Endodermal cell (in vitro differentiated cells): ENCODE data around the gene MOBP. TPM values are rescaled to one million over a fixed set of nuclear protein-coding genes. Genes with fewer than 3 reads are reported as not detected.

Experiments
- DNase-seq: peaks from one replicate; pipeline ENCODE4 v3.0.0-alpha.2; 2017
- H3K27ac ChIP-seq: 2 replicates; pipeline ENCODE4 v1.5.1; 2013; ENCODE audit warnings: mild to moderate bottlenecking, low read depth, low read length, moderate library complexity
- H3K27me3 ChIP-seq: 2 replicates; pipeline ENCODE4 v1.6.1; 2013; ENCODE audit warnings: mild to moderate bottlenecking, low read length, moderate library complexity; ENCODE audit not compliant: insufficient read depth, control insufficient read depth, poor library complexity, severe bottlenecking
- H3K36me3 ChIP-seq: 2 replicates; pipeline ENCODE4 v1.7.0; 2013; ENCODE audit warnings: mild to moderate bottlenecking, low read length, moderate library complexity; ENCODE audit not compliant: control insufficient read depth, insufficient read depth
- H3K4me1 ChIP-seq: one replicate; pipeline ENCODE4 v1.7.0; 2013; ENCODE audit warnings: low read length; ENCODE audit not compliant: control insufficient read depth, insufficient read depth
- H3K4me3 ChIP-seq: 2 replicates; pipeline ENCODE4 v1.5.1; 2013; ENCODE audit warnings: mild to moderate bottlenecking, low read length, moderate library complexity
- H3K9ac ChIP-seq: 2 replicates; pipeline ENCODE4 v1.6.1; 2013; ENCODE audit warnings: mild to moderate bottlenecking, low read length, moderate library complexity; ENCODE audit not compliant: poor library complexity, severe bottlenecking; ENCODE audit errors: extremely low read depth
- H3K9me3 ChIP-seq: 2 replicates; pipeline ENCODE4 v1.6.1; 2013; ENCODE audit warnings: mild to moderate bottlenecking, low read length, moderate library complexity; ENCODE audit not compliant: control insufficient read depth
- H3K27ac Mint-ChIP-seq: 2 replicates; pipeline ENCODE4 v1.8.0; 2020; ENCODE audit warnings: mixed read lengths
- H3K27me3 Mint-ChIP-seq: 2 replicates; pipeline ENCODE4 v1.8.0; 2021; ENCODE audit warnings: mild to moderate bottlenecking, mixed read lengths; ENCODE audit not compliant: insufficient read depth
- H3K36me3 Mint-ChIP-seq: 2 replicates; pipeline ENCODE4 v1.8.0; 2020; ENCODE audit warnings: low read depth, mixed read lengths
- H3K4me1 Mint-ChIP-seq: 2 replicates; pipeline ENCODE4 v1.8.0; 2020; ENCODE audit warnings: mixed read lengths
- H3K4me3 Mint-ChIP-seq: 2 replicates; pipeline ENCODE4 v1.8.0; 2020; ENCODE audit warnings: mild to moderate bottlenecking, moderate library complexity, mixed read lengths
- H3K9me3 Mint-ChIP-seq: 2 replicates; pipeline ENCODE4 v1.8.0; 2020; ENCODE audit warnings: mild to moderate bottlenecking, mixed read lengths
- CTCF ChIP-seq: fragments of 200-600 bp; sonication (generic); conservative IDR thresholded peaks from 2 replicates; pipeline ENCODE4 v1.5.0; 2021; ENCODE audit warnings: antibody characterized with exemption, mild to moderate bottlenecking
- WGBS, 2 experiments: methylation state at CpG; one replicate each; pipeline versions ENCODE4 v1.1.5 to v1.1.7; 2013; ENCODE audit warnings: missing lambda C conversion rate in 2 of 2, mixed read lengths in 1 of 2; ENCODE audit not compliant: insufficient coverage in 1 of 2, insufficient read length in 1 of 2; 5-methylcytosine and 5-hydroxymethylcytosine counted together
- total RNA-seq, 2 donors: library from RNA; stranded (reverse); fragmentation: NEBNext Ultra II Directional in 1 of 2; extraction: Animal tissue kit (Norgen Biotek cat#: 25700) in 1 of 2; gene quantifications; 2 replicates in 1 of 2; 3 replicates in 1 of 2; pipeline ENCODE4 v1.2.1, GENCODE V29; 2021

The MOBP gene
- total RNA-seq, 2 donors from 2014 or later = 2.1 to 7.0 TPM

DNA sequence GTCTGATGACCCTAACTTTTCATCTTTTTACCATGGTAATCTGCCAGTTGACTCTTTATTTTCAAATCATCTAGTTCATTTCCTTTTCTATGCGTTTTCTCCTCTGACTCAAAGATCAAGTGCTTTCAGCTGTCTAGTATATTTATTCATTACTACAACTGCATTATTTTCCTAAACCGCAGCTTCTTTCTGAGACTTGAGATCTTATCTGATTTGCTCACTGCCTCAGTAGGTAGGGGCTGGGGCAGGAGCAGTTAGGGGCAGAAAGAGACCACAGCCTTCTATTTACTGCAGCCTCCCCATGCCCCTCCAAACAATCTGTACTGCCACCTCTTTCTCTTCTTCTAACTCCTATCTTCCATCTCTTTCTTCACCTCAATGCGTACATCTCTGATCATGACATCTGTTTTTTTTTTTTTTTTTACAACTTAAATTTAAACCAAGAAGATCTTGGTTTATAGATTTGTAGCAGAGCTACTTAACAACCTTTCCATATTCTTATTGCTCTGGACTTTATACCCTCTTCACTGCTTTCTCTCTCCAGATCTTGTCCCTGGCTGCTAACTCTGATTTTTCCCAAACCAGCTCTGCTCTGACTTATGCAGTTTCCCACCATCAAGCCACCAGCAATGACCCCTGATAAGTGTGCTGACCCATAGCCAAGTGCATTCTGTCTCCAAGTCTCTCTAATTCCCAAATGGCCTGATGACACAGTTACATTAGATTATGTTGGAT is 52.2 kb downstream of the MOBP start:
- peaks cover 12% of the 10 kb centered on the region for H3K4me1 Mint-ChIP-seq
- H3K4me3 Mint-ChIP-seq = no peak overlapping the region
- H3K36me3 Mint-ChIP-seq = peaks cover 32% of the 10 kb centered on the region
- H3K4me3 ChIP-seq = no peak overlapping the region
- 90 to 100% methylated on average over 1 to 3 of the region's 3 CpGs for WGBS, 2 experiments
- H3K36me3 ChIP-seq = peaks cover 24% of the 10 kb centered on the region
- peaks cover 11% of the 10 kb centered on the region for H3K9me3 Mint-ChIP-seq
- H3K9me3 ChIP-seq = peaks cover 23% of the 10 kb centered on the region
- H3K27ac Mint-ChIP-seq = no peak overlapping the region
- no peaks in the 10 kb centered on the region for H3K27me3 Mint-ChIP-seq
- no peak overlapping the region for H3K27ac ChIP-seq
- DNase-seq = no peak
- no peaks in the 10 kb centered on the region for H3K27me3 ChIP-seq
- TF ChIP-seq CTCF = no peak
- H3K9ac ChIP-seq = no peak overlapping the region
- H3K4me1 ChIP-seq = peaks cover 9% of the 10 kb centered on the region

DNA sequence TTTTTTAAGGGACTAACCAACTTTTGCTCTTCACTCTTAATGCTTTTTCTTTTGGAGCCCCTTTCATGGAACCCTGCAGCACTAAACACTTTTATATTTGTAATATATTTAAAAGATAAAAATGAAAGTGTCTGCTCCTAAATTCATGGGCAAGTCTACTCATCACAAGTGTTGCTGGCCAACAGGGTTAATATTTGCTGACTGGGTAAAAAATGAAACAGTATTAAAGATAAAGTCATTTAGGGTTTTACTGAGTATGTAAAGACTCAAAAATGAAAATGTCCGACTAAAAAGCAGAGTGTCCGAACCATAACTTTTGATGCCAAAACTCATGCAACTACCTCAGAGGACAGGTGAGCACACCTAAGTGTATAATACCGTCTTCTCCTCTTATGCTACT is 54.0 kb downstream of the MOBP start:
- Mint-ChIP-seq H3K9me3 (peaks cover 18% of the 10 kb centered on the region), H3K36me3 (peaks cover 31% of the 10 kb centered on the region), H3K27me3 (no peaks in the 10 kb centered on the region), H3K4me1 (no peaks in the 10 kb centered on the region), H3K27ac (no peak overlapping the region), H3K4me3 (no peak overlapping the region)
- no peak overlapping the region for H3K9ac ChIP-seq
- H3K4me1 ChIP-seq = no peaks in the 10 kb centered on the region
- no peak overlapping the region for H3K27ac ChIP-seq
- WGBS, 2 experiments = 96 to 100% methylated on average over 2 to 3 of the region's 3 CpGs
- H3K36me3 ChIP-seq = peaks cover 29% of the 10 kb centered on the region
- no peaks in the 10 kb centered on the region for H3K27me3 ChIP-seq
- peaks cover 38% of the 10 kb centered on the region for H3K9me3 ChIP-seq
- DNase-seq = no peak
- no peak overlapping the region for H3K4me3 ChIP-seq
- no peak for TF ChIP-seq CTCF

GRCh38 chr3:39524107-39524506 is 56.6 kb downstream of the MOBP start:
- peaks cover 29% of the 10 kb centered on the region for H3K36me3 ChIP-seq
- no peaks in the 10 kb centered on the region for H3K27me3 Mint-ChIP-seq
- H3K27me3 ChIP-seq = no peaks in the 10 kb centered on the region
- TF ChIP-seq CTCF = no peak
- peaks cover 35% of the 10 kb centered on the region for H3K9me3 ChIP-seq
- 100% methylated on average over 1 of the region's 1 CpG; no CpG with 5 or more reads in 1 of the 2 experiments for WGBS, 2 experiments
- no peak overlapping the region for H3K4me3 Mint-ChIP-seq
- H3K27ac ChIP-seq = no peak overlapping the region
- no peak overlapping the region for H3K9ac ChIP-seq
- H3K4me1 ChIP-seq = no peaks in the 10 kb centered on the region
- H3K4me3 ChIP-seq = peak overlapping the region; percentile 53
- no peak overlapping the region for H3K27ac Mint-ChIP-seq
- no peaks in the 10 kb centered on the region for H3K4me1 Mint-ChIP-seq
- no peak for DNase-seq
- H3K36me3 Mint-ChIP-seq = peaks cover 33% of the 10 kb centered on the region
- H3K9me3 Mint-ChIP-seq = peaks cover 18% of the 10 kb centered on the region
